Keratinocyte (primary cell): ENCODE data around the gene CACNA1E. TPM values are rescaled to one million over a fixed set of nuclear protein-coding genes. Genes with fewer than 3 reads are reported as not detected.

ENCODE experiments used
- DNase-seq: peaks from one replicate; pipeline ENCODE4 v3.0.0-alpha.2; 2011; ENCODE audit warnings: low read depth, missing footprints, low spot score
- FAIRE-seq: peaks from 2 replicates; lab custom pipeline; 2011; peaks lifted over from hg19 to GRCh38; lab: Jason Lieb, UNC
- H2AFZ ChIP-seq: 2 replicates; pipeline ENCODE4 v1.6.0; 2012; ENCODE audit warnings: low read length, control low read depth, inconsistent platforms; ENCODE audit not compliant: control insufficient read depth
- H3K27ac ChIP-seq: 2 replicates; pipeline ENCODE4 v1.5.1; 2011; ENCODE audit warnings: low read length; ENCODE audit not compliant: control insufficient read depth, insufficient read depth
- H3K27me3 ChIP-seq: 3 replicates; pipeline ENCODE4 v1.6.0; 2011; ENCODE audit warnings: low read length; ENCODE audit not compliant: control insufficient read depth, insufficient read depth; ENCODE audit errors: extremely low read depth
- H3K36me3 ChIP-seq, 2 experiments: 2 replicates in 1 of 2; 3 replicates in 1 of 2; pipeline ENCODE4 v1.5.1; 2011; ENCODE audit warnings: low read length in 2 of 2, mild to moderate bottlenecking in 1 of 2; ENCODE audit not compliant: control insufficient read depth in 2 of 2, insufficient read depth in 2 of 2; ENCODE audit errors: extremely low read depth in 1 of 2
- H3K4me1 ChIP-seq: 3 replicates; pipeline ENCODE4 v1.5.1; 2011; ENCODE audit warnings: low read length; ENCODE audit not compliant: control insufficient read depth, insufficient read depth; ENCODE audit errors: extremely low read depth
- H3K4me2 ChIP-seq: 3 replicates; pipeline ENCODE4 v1.6.0; 2011; ENCODE audit warnings: low read depth, low read length; ENCODE audit not compliant: control insufficient read depth, insufficient read depth; ENCODE audit errors: extremely low read depth
- H3K4me3 ChIP-seq, 3 experiments: fragments of 200-600 bp in 1 of 3; sonication (generic) in 1 of 3; 2 replicates in 2 of 3; 3 replicates in 1 of 3; pipeline ENCODE4 v1.5.1; 2011 to 2016; ENCODE audit warnings: low read length in 3 of 3, mild to moderate bottlenecking in 3 of 3, control low read depth in 2 of 3, inconsistent platforms in 1 of 3, low read depth in 1 of 3, mixed read lengths in 1 of 3, mixed run types in 1 of 3, moderate library complexity in 1 of 3; ENCODE audit not compliant: control insufficient read depth in 2 of 3, insufficient read depth in 2 of 3; ENCODE audit errors: extremely low read depth in 1 of 3
- H3K79me2 ChIP-seq: 2 replicates; pipeline ENCODE4 v1.6.0; 2012; ENCODE audit warnings: low read length; ENCODE audit not compliant: control insufficient read depth, insufficient read depth
- H3K9ac ChIP-seq: 3 replicates; pipeline ENCODE4 v1.6.0; 2011; ENCODE audit warnings: low read length; ENCODE audit not compliant: control insufficient read depth, insufficient read depth; ENCODE audit errors: extremely low read depth
- H3K9me1 ChIP-seq: 3 replicates; pipeline ENCODE4 v1.6.0; 2011; ENCODE audit warnings: low read length; ENCODE audit not compliant: control insufficient read depth, insufficient read depth; ENCODE audit errors: extremely low read depth
- H3K9me3 ChIP-seq: 2 replicates; pipeline ENCODE4 v1.5.1; 2012; ENCODE audit warnings: low read depth, low read length; ENCODE audit not compliant: control insufficient read depth
- H4K20me1 ChIP-seq: 3 replicates; pipeline ENCODE4 v1.6.0; 2011; ENCODE audit warnings: low read length; ENCODE audit not compliant: control insufficient read depth, insufficient read depth; ENCODE audit errors: extremely low read depth
- CTCF ChIP-seq, 3 experiments: IDR thresholded peaks in 1 of 3; conservative IDR thresholded peaks in 1 of 3; optimal IDR thresholded peaks in 1 of 3; 2 replicates in 2 of 3; 3 replicates in 1 of 3; pipeline versions ENCODE3 to v1.5.1; 2011; ENCODE audit warnings: low read length in 3 of 3, mild to moderate bottlenecking in 3 of 3, moderate library complexity in 2 of 3, control low read depth in 1 of 3, inconsistent platforms in 1 of 3; ENCODE audit not compliant: insufficient read depth in 2 of 3; ENCODE audit errors: extremely low read depth in 1 of 3
- EZH2 ChIP-seq: IDR thresholded peaks from one replicate; pipeline ENCODE4 v1.6.1; 2012; ENCODE audit warnings: inconsistent platforms, mild to moderate bottlenecking, low read length, moderate library complexity
- dilution Hi-C: fragments of 300-500 bp; cut with MboI; formaldehyde crosslinking; loops from one replicate; pipeline ENCODE4 v1.7.0; 2020; ENCODE audit warnings: low sequenced_read_pairs; ENCODE audit not compliant: extremely low pct_ligation_motif_present
- polyA plus RNA-seq, 5 experiments: library from polyadenylated mRNA; depleted of rRNA in 3 of 5; stranded (reverse) in 3 of 5; stranded (forward) in 1 of 5; unstranded in 1 of 5; fragments of >200 nt; gene quantifications; 1 replicate in 1 of 5; 2 replicates in 3 of 5; 3 replicates in 1 of 5; pipeline versions ENCODE4 v1.2.1 to v1.2.3, GENCODE V29; 2011 to 2012; ENCODE audit warnings: missing spikeins in 2 of 5, low read depth in 1 of 5, low replicate concordance in 1 of 5

CACNA1E gene
- polyA plus RNA-seq, 1 donor (not counting 4 experiments of a cell fraction or from before 2014, with no cell fraction given) = not detected

DNA sequence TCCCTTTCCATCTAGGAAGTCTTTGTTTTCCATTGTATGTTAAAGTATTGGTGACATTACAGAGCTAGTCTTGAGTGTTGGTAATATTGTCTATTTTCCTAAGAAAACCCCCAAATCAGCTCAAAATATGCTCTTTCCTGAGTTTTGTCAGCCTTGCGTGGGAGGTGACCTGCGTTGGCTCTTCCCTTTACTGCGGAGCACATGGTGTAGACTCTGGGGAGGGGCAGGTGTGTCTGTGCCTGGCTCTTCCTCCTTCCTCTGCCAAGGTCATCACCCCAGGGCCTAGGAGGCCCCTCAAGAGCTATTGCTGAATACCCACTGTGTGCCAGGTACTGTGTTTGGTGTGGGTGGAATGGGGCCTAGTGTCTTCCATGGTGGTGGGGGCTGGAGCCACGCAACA, 33.4 kb downstream of the CACNA1E start:
- Histone ChIP-seq H3K4me1 (peaks cover under 1% of the 10 kb centered on the region), H3K27me3 (no peaks in the 10 kb centered on the region), H3K4me3 (no peak overlapping the region), H3K4me2 (no peak overlapping the region), H3K9ac (no peak overlapping the region), H3K79me2 (no peaks in the 10 kb centered on the region), H3K27ac (no peak overlapping the region), H3K36me3 (no peaks in the 10 kb centered on the region), H3K9me1 (no peaks in the 10 kb centered on the region), H3K9me3 (no peaks in the 10 kb centered on the region), H2AFZ (no peak overlapping the region), H4K20me1 (no peaks in the 10 kb centered on the region)
- TF ChIP-seq CTCF (optimal IDR thresholded peaks at IDR 0.05 in 1 of 3, IDR thresholded peaks at IDR 0.05 in 1 of 3, conservative IDR thresholded peaks at IDR 0.05 in 1 of 3; ENCODE audit: extremely low read depth in 1 of 3, insufficient read depth in 2 of 3, low read length in 3 of 3) = no peak
- no peak for TF ChIP-seq EZH2
- FAIRE-seq (no peak), DNase-seq (no peak)
- dilution Hi-C loops = no loop called here

- H3K9me3 ChIP-seq = no peaks in the 10 kb centered on the region
- no peaks in the 10 kb centered on the region for H4K20me1 ChIP-seq
- H3K9ac ChIP-seq = no peak overlapping the region
- DNase-seq (no peak), FAIRE-seq (no peak)
- H3K36me3 ChIP-seq = no peaks in the 10 kb centered on the region
- no peaks in the 10 kb centered on the region for H3K79me2 ChIP-seq
- H2AFZ ChIP-seq = no peak overlapping the region
- no peaks in the 10 kb centered on the region for H3K9me1 ChIP-seq
- peaks cover 5% of the 10 kb centered on the region for H3K4me1 ChIP-seq
- H3K4me3 ChIP-seq = no peak overlapping the region
- H3K27me3 ChIP-seq = no peaks in the 10 kb centered on the region
- TF ChIP-seq EZH2 (no peak), CTCF (optimal IDR thresholded peaks at IDR 0.05 in 1 of 3, IDR thresholded peaks at IDR 0.05 in 1 of 3, conservative IDR thresholded peaks at IDR 0.05 in 1 of 3; ENCODE audit: extremely low read depth in 1 of 3, insufficient read depth in 2 of 3, low read length in 3 of 3) (no peak)
- dilution Hi-C loops = no loop called here
- H3K27ac ChIP-seq = no peak overlapping the region
- H3K4me2 ChIP-seq = no peak overlapping the region
These were observed 34.0 kb downstream of the CACNA1E start for GRCh38 chr1:181517181-181517875.
